DMS 273 (cell line): Measurements from ENCODE around the gene SYNJ2.
"Not testable (repeated sequence)": the region's sequence is repeated elsewhere in the genome, so short reads cannot be mapped to it uniquely, and the experiment has no call there.

Source experiments
- DNase-seq: peaks from one replicate; lab custom pipeline; 2025; ENCODE audit not compliant: unreplicated experiment; lab: John Stamatoyannopoulos, UW

Gene SYNJ2

DNA sequence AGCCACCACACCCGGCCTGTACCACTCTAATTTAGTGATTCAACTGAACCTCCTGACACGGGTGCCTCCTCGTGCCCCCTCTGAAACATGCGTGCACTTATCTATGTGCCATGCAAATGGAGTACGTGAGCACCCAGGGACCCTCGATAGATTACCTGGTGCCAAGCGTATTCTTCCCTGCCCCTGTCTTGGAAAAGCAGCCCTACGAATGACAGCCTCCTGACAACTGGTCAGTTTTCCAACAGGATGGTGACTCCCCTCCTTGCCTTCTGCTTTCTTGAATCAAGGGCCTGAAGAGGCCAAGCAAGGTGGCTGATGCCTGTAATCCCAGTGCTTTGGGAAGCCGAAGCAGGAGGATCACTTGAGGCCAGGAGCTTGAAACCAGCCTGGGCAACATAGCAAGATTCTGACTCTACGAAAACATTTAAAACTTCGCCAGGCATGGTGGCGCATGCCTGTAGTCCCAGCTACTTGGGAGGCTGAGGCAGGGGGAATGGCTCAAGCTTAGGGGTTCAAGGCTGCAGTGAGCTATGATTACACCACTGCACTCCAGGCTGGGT lies 25.4 kb upstream of the SYNJ2 start:
- DNase-seq, result no peak

DNA sequence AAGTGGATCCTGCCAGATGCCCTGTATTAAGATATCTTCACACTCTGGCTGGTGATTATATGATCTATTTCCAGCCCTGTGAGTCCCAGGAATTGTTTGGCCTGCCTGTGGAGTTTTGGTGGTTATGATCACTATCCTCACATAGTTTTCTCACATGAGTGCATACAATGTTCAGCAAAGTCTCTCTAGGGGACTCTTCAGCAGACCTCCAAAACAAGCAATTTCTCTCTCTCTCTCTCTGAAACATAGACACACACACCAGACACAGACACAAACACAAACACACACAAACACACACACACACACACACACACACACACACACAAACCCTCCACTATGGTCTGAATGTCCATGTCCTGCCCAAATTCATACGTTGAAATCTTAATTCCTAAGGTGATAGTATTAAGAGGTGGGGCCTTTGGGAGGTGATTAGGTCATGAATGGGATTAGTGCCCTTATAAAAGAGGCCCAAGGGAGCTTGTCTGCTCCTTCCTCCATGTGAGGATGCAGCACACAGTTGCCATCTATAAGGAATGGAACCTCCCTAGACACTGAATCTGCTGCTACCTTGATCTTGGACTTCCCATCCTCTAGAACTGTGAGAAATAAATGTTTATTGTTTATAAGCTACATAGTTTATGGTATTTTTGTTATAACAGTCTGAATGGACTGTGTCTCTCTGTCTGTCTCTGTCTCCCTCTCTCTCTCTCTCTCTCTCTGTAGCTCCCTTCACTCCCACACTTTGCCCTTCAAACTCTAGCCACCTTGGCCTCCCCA lies 22.0 kb upstream of the SYNJ2 start:
- no peak for DNase-seq

DNA sequence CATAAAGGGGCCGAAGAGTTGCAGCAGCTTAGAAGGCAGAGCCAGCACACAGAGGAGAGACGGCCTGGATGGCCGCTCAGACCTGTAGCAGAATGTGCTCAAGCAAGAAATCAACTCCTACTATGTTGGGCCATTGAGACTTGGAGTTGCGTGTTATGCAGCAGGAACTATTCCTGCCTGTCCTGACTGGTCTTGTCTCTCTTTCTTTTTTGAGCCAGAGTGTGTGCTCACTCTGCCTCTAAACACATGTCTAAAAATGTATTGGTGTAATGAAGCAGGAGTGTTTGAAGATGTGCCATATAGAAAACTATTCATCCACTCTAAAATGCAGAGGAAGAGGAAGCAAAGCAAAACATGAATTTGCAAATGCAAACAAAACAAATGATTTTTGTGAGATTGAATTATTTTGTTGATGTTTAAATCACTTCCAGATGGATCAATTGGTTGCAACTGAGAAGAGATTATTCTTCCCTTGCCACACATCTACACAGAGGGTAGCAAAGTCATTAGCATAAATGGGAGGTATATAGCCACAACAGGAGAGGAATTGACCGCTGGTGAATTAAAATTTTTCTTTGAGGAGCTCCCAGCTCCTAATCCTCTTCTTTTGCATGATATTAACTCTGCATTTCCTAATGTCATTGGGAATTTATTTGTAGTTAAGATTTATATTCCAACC lies 20.4 kb upstream of the SYNJ2 start:
- no peak for DNase-seq

DNA sequence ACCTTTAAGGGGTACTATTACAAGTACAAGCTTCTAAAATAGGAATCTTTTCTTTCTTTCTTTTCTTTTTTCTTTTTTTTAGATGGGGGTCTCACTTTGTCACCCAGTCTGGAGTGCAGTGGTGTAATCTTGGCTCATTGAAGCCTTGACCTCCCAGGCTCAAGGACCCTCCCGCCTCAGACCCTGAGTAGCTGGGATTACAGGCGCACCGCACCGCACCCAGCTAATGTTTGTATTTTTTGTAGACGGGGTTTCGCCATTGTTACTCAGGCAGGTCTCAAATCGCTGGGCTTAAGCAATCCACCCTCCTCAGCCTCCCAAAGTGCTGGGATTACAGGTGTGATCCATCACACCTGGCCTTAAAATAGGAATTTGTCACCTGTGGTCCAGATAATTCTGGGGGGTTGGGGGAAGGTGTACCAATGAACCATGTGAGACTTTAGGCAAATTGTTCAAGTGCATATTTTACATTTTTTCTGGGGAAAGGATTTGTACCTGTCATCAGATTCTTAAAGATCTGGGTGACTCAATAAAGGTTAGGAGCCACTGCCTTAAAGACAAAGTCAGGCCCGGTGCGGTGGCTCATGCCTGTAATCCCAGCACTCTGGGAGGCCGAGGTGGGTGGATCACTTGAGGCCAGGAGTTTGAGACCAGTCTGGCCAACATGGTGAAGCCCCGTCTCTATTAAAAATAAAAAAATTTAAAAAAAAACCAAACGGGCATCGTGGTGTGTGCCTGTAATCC lies 19.7 kb upstream of the SYNJ2 start:
- no peak for DNase-seq

DNA sequence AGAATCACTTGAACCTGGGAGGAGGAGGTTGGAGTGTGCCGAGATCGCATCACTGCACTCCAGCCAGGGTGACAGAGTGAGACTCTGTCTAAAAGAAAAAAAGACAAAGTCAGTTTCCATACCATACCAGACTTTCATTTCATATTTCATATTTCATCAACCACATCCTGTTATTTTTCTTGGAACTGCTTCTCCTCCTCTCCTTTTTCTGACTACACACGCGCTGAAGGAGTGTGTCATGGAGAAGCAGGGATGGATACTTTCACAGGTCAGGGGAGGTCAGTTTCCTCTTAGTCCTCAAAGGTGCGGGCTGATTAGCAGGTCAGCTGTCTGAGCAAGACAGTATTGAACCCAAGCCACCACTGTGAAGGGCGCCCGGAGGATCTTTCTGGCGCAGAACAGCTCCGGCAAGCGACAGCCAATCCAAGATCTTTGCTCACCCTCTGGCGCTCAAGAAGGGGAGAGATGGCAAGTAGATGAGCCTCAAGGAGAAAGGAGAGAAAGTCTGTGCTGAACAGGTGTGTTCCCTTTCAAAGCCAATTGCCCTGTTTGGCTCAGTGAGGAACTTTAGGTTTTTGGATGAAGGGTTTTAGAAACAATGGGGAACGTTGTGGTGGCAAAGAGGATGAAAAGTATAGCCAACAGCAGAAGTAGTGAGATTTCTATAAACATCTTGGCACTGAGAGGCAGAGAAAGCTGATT lies 18.9 kb upstream of the SYNJ2 start:
- no peak for DNase-seq

DNA sequence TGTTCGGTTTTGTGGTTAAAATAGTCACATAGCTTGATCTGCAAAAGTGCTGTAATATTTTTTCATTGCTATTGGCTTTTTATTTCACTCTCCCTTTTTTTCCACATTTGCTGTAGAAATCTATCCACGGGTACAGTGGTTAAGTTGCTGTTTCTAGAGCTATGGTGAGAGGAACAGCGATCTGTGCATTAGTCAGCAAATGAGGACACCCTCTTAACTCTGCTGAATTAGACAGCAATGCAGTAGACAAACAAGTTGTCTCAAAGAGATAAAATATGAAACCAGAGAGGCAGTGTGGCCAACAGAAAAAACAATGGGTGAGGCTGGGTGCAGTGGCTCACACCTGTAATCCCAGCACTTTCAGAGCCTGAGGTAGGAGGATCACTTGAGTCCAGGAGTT lies 17.6 kb upstream of the SYNJ2 start:
- DNase-seq, result no peak

DNA sequence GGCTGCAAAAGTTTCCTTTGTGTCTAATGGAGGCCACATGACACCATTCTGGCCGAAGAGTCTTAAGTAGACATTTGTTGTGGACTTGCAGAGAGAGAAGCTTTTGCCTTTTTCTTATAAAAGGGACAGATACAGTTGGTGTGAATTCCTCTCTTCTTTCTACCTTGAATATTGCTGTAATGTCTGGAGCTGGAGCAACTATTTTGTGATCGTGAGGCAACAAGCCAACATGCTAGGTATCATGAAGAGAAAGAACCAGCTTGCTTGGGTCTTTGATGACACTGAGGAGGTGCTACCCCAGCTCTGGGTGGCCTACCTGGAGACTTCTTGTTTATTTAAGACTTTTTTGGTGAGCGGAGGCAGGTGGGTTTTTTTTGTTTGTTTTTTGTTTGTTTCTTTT lies 16.3 kb upstream of the SYNJ2 start:
- DNase-seq, result no peak

DNA sequence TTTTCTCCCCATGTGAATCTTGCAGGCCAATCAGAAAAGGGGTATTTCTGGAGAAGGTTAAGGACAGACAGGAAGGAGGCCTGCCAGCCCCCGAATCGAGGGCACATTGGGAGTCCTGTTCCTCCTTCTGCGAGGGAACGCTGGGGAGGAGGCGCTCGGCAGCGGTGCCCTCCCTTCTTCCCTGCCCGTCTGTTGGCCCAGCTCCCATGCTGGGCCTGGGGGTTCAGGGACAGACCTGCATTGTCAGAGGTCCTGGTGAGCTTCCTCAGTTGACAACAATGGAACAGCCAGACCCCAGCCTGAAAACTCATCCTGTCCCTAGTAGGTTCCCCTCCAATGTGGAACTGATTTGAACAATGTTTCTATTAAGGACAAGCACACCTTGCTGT lies 15.1 kb upstream of the SYNJ2 start:
- no peak for DNase-seq

DNA sequence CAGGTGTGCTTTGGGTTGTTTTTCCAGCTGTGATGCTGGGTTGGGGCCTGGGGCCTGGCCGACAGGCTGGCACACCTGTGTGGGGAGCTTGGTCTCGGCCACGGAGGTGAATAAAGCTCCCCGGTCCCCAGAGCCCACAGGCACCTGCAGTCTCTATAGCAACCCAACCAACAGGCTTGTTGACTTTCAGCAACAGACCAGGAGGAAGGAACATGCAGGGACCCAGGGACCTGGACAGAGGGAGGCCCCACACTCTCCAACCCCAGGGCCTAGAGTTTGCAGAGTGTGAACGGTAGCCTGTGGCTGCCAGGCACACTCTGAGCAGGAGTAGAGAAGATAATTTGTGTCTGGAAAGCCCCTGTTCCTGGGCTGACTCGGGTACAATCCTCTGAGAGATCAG lies 14.6 kb upstream of the SYNJ2 start:
- DNase-seq, result no peak

DNA sequence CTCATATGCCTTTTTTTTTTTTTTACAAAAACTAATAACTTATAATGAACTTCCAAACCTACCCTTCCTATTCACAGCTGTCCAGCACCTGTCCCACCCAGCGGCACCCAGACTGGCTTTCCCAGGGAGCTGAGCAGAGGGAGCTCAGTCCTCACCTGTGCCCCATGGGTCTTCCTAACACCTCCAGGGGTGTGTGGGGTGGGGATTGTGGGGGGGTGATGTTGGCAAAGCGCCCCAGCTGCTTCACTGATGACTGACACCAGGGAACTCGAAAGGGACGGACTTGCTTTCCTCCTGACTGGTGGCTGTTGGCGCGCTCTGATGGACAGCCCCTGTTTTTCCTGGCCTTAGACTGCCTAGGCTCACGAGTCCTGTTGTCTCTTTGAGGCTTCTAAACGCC lies 14.2 kb upstream of the SYNJ2 start:
- DNase-seq, result no peak

DNA sequence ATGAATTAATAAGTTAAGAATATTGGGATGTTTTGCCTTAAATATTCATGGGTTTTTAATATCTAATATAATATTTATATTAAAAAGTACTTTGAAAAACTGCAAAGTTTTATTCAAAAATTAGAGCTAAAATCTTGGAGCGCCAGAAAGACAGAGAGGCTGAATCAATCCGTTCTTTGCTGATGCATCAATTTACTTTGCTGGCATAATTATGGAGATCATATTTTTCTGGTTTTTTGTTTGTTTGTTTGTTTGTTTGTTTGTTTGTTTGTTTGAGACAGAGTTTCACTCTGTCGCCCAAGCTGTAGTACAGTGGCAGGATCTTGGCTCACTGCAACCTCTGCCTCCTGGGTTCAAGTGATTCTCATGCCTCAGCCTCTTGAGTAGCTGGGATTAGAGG lies 9.5 kb upstream of the SYNJ2 start:
- not testable (repeated sequence) for DNase-seq

DNA sequence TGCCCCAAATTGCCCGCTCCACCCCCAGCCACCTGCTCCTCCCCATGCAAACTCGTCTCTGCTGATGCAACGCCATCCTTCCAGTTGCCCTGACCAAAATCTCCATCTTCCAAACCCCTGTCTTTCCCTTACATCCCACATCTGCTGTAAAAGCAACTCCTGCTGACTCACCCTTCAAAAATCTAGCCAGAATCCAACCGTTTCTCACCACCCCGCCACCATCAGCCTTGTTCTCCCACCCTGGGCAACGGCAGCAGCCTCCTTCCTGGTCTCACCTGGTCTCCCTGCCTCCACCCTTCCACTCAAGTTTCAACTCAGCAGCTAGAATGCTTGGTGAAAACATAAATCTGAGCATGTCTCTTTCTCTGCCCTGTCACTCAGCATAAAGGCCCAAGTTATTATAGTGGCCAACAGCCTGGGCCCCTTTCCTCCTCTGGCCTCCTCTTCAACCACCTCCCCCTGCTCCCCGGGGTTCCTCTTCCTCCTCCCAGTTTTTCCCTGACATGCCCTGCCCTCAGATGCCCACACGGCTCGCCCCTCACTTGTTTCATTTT lies 7.2 kb upstream of the SYNJ2 start:
- DNase-seq, result no peak

DNA sequence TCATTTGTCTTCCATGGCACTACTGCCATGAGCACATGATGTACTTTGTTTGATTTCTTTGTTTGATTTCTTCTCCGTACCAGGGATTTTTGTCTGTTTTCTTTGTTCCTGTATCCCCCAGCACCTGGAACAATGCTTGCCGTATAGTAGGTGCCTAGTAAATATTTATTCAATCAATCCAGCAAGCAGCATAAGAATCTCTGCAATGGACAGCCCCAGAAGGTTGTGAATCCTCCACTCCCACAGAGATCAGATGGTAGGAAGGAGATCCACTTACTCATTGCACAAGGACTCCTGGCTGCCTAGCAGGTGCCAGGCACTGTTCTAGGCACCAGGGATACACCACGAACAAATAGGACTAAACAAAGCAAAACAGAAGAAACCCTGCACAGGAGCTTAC lies 6.7 kb upstream of the SYNJ2 start:
- no peak for DNase-seq

DNA sequence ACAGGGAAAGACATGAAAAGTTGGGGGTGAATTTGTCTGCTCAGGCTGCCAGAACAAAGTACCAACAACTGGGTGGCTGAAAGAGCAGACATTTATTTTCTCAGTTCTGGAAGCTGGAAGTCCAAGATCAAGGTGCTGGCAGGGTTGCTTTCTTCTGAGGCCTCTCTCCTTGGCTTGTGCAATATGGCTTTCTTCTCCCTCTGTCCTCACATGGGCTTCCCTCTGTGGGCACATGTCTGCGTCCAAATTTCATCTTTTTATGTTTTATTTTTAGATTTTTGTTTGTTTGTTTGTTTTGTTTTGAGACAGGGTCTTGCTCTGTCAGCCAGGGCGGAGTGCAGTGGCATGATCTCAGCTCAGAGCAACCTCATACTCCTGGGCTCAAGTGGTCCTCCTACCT lies 6.2 kb upstream of the SYNJ2 start:
- no peak for DNase-seq

DNA sequence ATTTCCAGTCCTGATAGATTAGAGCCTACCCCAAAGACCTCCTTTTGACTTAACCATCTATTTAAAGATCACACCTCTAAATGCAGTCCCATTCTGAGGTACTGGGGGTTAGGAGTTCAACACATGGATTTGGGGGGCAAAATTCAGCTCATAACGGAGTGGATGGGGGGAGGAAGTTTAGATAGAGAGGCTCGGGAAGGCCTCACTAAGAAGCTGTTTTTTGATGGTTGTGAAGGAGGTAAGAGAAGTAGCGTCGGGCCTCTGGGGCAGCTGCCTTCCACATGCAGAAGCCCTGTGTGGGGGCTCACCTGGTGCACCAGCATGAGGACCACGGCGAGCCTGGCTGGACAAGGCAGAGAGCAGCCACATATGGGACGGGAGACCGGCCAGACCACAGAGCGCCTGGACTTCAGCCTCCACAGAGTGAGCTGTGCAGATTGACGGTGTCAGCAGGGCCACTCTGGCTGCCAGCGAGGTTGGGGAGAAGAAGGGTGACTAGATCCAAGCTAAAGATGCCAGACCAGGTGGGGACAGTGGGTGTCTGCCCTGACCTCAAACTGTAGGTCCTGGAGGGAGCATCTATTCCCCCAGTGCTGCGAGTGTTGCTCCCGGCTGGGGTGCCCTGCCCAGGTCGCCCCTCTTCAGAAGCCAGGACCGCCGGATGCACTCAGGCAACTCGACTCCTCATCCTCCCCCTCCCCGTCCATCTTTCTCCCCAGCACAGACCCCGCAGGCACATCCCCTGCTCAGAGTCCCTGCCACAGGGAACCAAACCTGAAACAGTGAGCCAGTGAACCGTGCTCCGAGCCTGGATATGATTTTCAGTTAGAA lies 5.1 kb upstream of the SYNJ2 start:
- DNase-seq, result no peak

DNA sequence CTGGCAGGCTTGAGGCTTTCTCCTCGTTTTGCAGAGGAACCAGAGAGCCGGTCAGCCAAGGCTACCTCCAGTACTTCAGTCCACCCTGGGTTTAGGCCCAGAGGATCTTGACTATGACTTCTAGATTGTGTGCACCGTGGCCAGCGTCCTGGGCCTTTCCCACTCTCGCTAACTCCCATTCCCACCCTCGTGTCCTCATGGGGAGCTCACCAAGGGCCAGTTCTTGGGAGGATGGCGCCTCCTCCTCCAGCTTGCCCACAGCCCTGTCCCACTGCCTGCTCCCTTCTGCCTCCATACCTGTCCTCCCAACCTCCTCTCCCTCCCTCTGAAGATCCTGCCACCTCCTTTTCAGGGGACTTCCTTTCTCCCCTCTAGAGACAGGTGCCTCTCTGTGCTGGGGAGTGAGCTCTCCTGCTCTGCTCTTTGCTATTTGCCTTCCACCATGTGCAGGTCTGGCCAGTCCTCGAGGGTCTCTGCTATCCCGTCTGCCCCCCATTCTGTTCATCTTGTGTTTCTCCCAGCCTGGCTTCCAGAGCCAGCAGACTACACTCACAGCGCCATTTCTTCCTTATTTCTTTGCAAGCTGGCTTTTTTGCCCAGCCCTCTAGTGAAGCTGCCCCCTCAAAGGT lies 4.4 kb upstream of the SYNJ2 start:
- DNase-seq, result no peak

DNA sequence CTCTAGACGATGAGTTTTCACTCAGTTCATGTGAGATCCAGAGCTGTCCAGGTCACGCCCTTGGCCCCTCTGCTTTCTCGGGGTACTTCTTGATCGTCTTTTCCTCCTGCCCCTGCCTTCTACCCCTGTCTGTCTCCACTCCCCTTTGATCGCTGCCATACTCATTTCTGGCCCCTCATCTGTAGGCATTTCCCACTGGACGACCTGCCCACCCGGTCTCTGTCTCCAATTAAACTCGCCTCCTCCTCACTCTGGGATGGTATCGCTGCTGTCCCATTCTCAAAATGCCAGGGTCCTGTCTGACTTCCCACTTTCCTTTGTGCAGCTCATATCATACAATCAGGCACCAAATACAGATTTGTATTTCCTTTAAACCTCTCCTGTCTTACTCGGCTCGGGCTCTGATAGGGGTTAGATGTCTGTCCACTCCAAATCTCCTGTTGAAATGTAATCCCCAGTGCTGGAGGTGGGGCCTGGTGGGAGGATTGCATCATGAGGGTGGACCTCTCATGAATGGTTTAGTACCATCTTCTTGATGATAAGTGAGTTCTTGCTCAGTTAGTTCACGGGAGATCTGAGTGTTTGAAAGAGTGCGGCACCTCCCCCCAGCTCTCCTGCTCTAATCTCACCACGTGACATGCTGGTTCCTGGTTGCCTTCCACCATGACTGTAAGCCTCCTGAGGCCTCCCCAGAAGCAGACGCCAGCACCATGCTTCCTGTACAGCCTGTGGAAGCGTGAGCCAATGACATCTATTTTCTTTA lies 3.5 kb upstream of the SYNJ2 start:
- no peak for DNase-seq

DNA sequence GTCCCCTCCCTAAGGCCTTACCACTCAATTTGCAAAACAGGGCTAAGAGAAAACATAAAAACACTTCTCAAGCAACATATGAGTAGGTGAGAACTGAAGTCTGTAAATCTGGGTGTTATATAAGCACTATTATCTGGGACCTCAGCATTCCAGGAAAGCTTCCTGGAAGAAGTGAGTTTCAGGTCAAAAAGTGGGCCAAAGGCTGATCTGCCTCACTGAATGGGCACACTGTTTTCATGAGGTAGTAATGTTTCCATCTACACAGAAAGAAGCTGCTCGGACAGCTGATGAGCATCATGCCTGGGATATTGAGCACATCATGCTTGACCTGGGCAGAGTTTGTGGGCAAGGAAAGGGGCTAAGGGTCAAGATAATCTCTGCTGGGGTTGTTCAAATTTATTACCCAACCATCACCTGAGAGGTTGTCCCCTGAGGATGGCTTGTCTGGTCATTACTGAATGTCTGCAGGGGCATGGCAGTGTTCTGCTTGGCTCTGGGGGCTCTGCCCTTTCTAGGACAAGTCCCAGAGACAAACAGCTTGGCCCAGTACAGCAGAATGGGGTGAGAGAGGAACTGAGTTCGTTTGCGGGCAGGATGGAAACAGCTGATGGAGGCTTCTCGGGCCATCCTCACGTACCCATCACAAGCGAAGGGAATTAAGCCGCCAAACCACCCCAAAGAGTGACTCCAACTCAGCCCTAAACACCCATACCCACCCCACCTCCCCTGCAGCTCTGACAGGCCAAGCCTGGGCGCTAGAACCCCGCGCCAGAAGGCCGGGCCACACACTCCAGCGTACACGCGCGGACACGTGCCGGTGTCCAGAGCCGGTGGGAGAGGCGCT lies 1.2 kb upstream of the SYNJ2 start:
- no peak for DNase-seq
